Right lobe of liver (tissue), 6 donors: ENCODE measurements around the gene SLC29A2. TPM values are rescaled to one million over a fixed set of nuclear protein-coding genes. Genes with fewer than 3 reads are reported as not detected.
A peak's percentile ranks its signal among the peaks of the same experiment; 100 is the strongest.
"Not testable (repeated sequence)": the region's sequence is repeated elsewhere in the genome, so short reads cannot be mapped to it uniquely, and the experiment has no call there.

Source experiments
- ATAC-seq, 4 donors: fragments of 200-7000 bp; cut with Tn5 transposase; one replicate each; pipeline ENCODE4 v1.9.1; 2020; ENCODE audit warnings: mild to moderate bottlenecking in 4 of 4, moderate library complexity in 4 of 4
- DNase-seq, 3 donors: peaks; one replicate each; pipeline ENCODE4 v3.0.0-alpha.2; 2020
- H3K27ac ChIP-seq, 3 donors: fragments of 200-600 bp; one replicate each; pipeline ENCODE4 v1.8.0; 2022
- H3K27me3 ChIP-seq, 2 donors: fragments of 200-600 bp; one replicate each; pipeline ENCODE4 v1.8.0; 2022
- H3K36me3 ChIP-seq, 4 donors: fragments of 200-600 bp; sonication (generic) in 1 of 4; one replicate each; pipeline versions ENCODE4 v1.5.1 to v1.8.0; 2017 to 2022; ENCODE audit warnings: control low read depth in 1 of 4
- H3K4me1 ChIP-seq, 4 donors: fragments of 200-600 bp; sonication (generic) in 1 of 4; one replicate each; pipeline versions ENCODE4 v1.5.1 to v1.8.0; 2017 to 2022; ENCODE audit warnings: control low read depth in 1 of 4
- H3K4me3 ChIP-seq, 3 donors: fragments of 200-600 bp; one replicate each; pipeline ENCODE4 v1.8.0; 2022
- H3K9me3 ChIP-seq, 4 donors: fragments of 200-600 bp; sonication (generic) in 1 of 4; one replicate each; pipeline versions ENCODE4 v1.5.1 to v1.8.0; 2017 to 2022; ENCODE audit warnings: control low read depth in 1 of 4
- POLR2A ChIP-seq: fragments of 450-650 bp; IDR thresholded peaks from one replicate; pipeline ENCODE4 v1.6.1; 2017; ENCODE audit warnings: antibody characterized with exemption, mild to moderate bottlenecking
- WGBS: methylation state at CpG from one replicate; pipeline ENCODE4 v1.1.6; 2018; ENCODE audit warnings: low coverage, low lambda C conversion rate; ENCODE audit not compliant: insufficient coverage; ENCODE audit errors: missing lambda C conversion rate; 5-methylcytosine and 5-hydroxymethylcytosine counted together
- intact Hi-C, 2 donors: fragments of 100-400 bp; cut with DNase I; formaldehyde crosslinking; loops; one replicate each; pipeline versions ENCODE4 v1.11.2 to v1.14.1; 2022
- total RNA-seq, 6 experiments: library from RNA; depleted of rRNA in 2 of 6; stranded (reverse); fragments of >200 nt in 2 of 6; fragmentation: NEBNext Ultra II Directional in 3 of 6; extraction: Animal tissue kit (Norgen Biotek cat#: 25700) in 3 of 6; gene quantifications; one replicate each; pipeline versions ENCODE4 v1.1.0 to v1.2.4, GENCODE V29; 2016 to 2023
- TF ChIP-seq, protein P1 (sequence below), 4 donors: fragments of 200-600 bp in 3 of 4; fragments of 450-650 bp in 1 of 4; IDR thresholded peaks; one replicate each; pipeline versions ENCODE4 v1.5.1 to v1.8.0; 2016 to 2022; ENCODE audit warnings: antibody characterized with exemption in 4 of 4, mild to moderate bottlenecking in 2 of 4
- donor health status: DM: no; HTN: yes; CAD: no.
- donor health status: DM: no; HTN: no; CAD: no.
- donor health status: DM: no; HTN: no; CAD: no.
- donor health status: DM: no; HTN: yes; CAD: no.
- donor health status: DM: no; HTN: yes; CAD: no.

Gene SLC29A2
- total RNA-seq, 6 experiments from 2014 or later = 0.35 to 2.2 (median 1.1) TPM

DNA sequence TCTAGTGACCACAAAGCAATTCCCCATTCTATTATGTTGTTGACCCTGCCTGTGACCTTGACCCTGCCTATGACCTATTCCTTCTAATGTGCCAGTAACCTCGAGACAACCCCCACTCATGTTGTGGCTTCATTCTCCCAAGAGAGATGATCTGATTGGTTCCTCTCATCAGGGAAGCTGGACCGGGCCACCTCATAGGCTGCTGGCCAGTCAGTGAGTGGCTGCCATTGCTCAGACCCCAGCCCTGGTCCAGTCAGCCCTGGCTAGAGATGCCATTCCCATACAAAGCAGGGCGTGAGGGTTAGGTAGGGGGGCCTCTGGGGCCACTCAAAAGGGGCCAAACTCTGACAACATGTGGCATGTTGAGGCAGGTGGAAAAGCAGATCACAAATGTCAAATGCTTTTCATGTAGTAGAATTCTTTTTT lies 11.9 kb downstream of the SLC29A2 start:
- H3K4me3 ChIP-seq = no peak overlapping the region
- DNase-seq (peak in 1 of 3 donors; percentile 30), ATAC-seq (no peak)
- H3K9me3 ChIP-seq = no peaks in the 10 kb centered on the region
- no peaks in the 10 kb centered on the region for H3K4me1 ChIP-seq
- intact Hi-C loops = no loop called here
- 0% methylated on average over 1 of the region's 3 CpGs for WGBS
- TF ChIP-seq, protein P1, sequence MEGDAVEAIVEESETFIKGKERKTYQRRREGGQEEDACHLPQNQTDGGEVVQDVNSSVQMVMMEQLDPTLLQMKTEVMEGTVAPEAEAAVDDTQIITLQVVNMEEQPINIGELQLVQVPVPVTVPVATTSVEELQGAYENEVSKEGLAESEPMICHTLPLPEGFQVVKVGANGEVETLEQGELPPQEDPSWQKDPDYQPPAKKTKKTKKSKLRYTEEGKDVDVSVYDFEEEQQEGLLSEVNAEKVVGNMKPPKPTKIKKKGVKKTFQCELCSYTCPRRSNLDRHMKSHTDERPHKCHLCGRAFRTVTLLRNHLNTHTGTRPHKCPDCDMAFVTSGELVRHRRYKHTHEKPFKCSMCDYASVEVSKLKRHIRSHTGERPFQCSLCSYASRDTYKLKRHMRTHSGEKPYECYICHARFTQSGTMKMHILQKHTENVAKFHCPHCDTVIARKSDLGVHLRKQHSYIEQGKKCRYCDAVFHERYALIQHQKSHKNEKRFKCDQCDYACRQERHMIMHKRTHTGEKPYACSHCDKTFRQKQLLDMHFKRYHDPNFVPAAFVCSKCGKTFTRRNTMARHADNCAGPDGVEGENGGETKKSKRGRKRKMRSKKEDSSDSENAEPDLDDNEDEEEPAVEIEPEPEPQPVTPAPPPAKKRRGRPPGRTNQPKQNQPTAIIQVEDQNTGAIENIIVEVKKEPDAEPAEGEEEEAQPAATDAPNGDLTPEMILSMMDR (IDR thresholded peaks at IDR 0.05) = no peak
- TF ChIP-seq POLR2A = no peak
- H3K27ac ChIP-seq = no peak overlapping the region
- H3K36me3 ChIP-seq = no peaks in the 10 kb centered on the region
- no peaks in the 10 kb centered on the region for H3K27me3 ChIP-seq

DNA sequence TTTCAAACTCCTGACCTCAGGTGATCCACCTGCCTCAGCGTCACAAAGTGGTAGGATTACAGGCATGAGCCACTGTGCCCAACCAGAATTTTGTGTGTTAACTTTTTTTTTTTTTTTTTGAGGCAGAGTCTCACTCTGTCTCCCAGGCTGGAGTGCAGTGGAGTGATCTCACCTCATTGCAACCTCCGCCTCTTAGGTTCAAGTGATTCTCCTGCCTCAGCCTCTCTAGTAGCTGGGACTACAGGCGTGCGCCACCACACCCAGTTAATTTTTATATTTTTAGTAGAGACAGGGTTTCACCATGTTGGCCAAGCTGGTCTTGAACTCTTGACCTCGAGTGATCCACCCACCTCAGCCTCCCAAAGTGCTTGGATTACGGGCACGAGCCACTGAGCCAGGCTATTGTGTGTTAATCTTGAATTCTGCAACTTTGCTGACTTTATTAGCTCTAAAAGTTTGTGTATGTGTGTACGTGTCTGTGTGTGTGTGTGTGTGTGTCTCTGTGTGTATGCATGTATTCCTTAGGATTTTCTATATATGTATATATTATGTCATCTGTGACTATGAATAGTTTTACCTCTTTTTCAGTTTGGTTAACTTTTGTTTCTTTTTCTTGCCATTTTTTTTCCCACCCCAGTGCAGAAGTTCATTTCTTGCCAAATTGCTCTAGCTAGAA lies 20.9 kb downstream of the SLC29A2 start:
- Histone ChIP-seq H3K4me3 (peak overlapping the region in 2 of 3 donors; percentile 27 to 49), H3K27ac (peak overlapping the region in 2 of 3 donors; percentile 59 to 86), H3K4me1 (peaks cover 0 to 42% (median 5%) of the 10 kb centered on the region in 4 donors)
- intact Hi-C loops, H3K36me3 ChIP-seq, H3K27me3 ChIP-seq, H3K9me3 ChIP-seq: not testable (repeated sequence)
- WGBS = 33% methylated on average over 8 of the region's 8 CpGs
- ATAC-seq (peak in 1 of 4 donors; percentile 8), DNase-seq (peak in 1 of 3 donors; percentile 8)

DNA sequence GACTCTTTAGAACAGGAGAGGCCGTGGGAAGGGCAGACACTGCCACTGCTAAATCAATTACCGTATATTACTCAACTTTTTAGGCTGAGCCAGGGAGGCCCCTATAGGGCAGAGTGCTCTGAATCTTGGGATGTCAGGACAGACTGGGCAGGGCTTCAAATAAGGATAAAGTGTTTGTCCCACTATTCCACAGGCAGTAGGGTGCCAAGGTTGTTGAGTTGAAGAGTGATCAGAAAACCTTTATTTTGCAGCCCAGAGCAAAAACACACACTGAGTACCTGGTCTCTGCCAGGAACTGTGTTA lies 22.5 kb downstream of the SLC29A2 start:
- H3K4me3 ChIP-seq = peak overlapping the region in 1 of 3 donors; percentile 2
- H3K27me3 ChIP-seq = no peaks in the 10 kb centered on the region
- no peaks in the 10 kb centered on the region for H3K9me3 ChIP-seq
- H3K27ac ChIP-seq = peak overlapping the region in 2 of 3 donors; percentile 59 to 86
- peaks cover 0 to 3% (median 0%) of the 10 kb centered on the region in 4 donors for H3K36me3 ChIP-seq
- H3K4me1 ChIP-seq = peaks cover 0 to 53% (median 10%) of the 10 kb centered on the region in 4 donors
- DNase-seq = peak in 1 of 3 donors; percentile 68
- ATAC-seq = peak; percentile 8 to 37 (median 22)
- 8% methylated on average over 2 of the region's 2 CpGs for WGBS
- TF ChIP-seq, protein P1 (IDR thresholded peaks at IDR 0.05) = no peak
- peak; percentile 14 for TF ChIP-seq POLR2A
- intact Hi-C loops = no loop called here

DNA sequence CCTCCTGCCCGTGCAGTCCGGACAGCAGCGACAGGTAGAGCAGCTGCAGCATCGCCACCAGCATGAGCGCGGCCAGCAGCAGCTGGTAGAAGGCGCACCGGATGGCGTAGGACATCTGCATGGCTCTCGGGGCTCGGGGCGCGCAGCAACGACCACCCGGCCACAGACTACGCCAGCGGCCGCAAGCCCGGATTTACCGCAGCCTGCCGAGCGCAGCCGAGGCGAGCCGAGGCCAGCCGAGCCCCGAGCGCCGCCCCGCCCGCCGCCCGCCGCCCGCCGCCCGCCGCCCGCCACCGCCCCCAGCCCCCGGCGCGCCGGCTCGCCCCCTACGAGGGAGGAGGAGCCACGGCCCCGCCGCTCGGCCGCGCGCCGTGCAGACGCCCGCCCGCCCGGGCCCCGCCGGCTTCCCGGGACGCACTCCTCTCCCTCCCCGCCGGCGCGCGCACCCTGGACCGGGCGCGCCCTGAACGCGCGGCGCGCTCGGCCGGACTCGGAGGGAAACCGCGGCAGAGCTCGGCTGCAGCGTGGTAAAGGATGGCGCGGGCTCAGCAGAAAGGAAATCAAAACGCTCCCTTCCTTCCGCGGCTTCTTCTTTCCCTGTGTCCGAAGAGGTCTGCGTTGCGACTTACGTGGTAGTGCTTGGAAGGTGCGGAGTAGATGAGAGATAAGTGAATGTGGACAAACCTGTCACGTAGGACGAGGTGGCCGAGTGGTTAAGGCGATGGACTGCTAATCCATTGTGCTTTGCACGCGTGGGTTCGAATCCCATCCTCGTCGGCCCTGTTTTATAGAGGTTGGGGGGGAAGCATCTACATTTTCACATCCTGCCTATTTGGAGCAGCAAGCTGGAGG lies 23.9 kb downstream of the SLC29A2 start, which contains the start of gene B4GAT1:
Gene B4GAT1, minus strand, starts transcription at position 205 of the 852 bp plus-strand sequence. Its CDS starts 84 bp downstream, at position 121.
- peaks cover 0 to 57% (median 15%) of the 10 kb centered on the region in 4 donors for H3K4me1 ChIP-seq
- intact Hi-C loops = no loop called here
- H3K9me3 ChIP-seq = no peaks in the 10 kb centered on the region
- peak within 1 kb of the TSS; percentile 62 to 86 (median 65) for H3K27ac ChIP-seq
- DNase-seq (peak in 2 of 3 donors; percentile 75 to 79), ATAC-seq (peak; percentile 29 to 65 (median 52))
- TF ChIP-seq, protein P1 (IDR thresholded peaks at IDR 0.05) = no peak
- TF ChIP-seq POLR2A = peak; percentile 33
- H3K36me3 ChIP-seq = no peaks in the 10 kb centered on the region
- peak within 1 kb of the TSS; percentile 68 to 82 (median 73) for H3K4me3 ChIP-seq
- WGBS = 0% methylated on average over 28 of the region's 101 CpGs
- no peaks in the 10 kb centered on the region for H3K27me3 ChIP-seq
